ENCODE measurements around the gene IL19. TPM values are rescaled to one million over a fixed set of nuclear protein-coding genes. Genes with fewer than 3 reads are reported as not detected.
A peak's percentile ranks its signal among the peaks of the same experiment; 100 is the strongest.

Gene IL19
- total RNA-seq, 1 donor from 2014 or later = not detected

- no peak for DNase-seq
Measured at GRCh38 chr1:206800891-206801290, 30.3 kb downstream of the IL19 start.

- no peak for DNase-seq
Measured at GRCh38 chr1:206801467-206801866, 30.9 kb downstream of the IL19 start.

- no peak for DNase-seq
Measured at GRCh38 chr1:206802401-206802800, 31.8 kb downstream of the IL19 start.

GRCh38 chr1:206803221-206803730 lies 32.7 kb downstream of the IL19 start:
- no peak for DNase-seq

GRCh38 chr1:206804156-206804737 lies 33.7 kb downstream of the IL19 start:
- DNase-seq = no peak

GRCh38 chr1:206805357-206805756 lies 34.8 kb downstream of the IL19 start:
- DNase-seq = no peak

GRCh38 chr1:206808615-206809014 lies 38.0 kb downstream of the IL19 start:
- no peak for DNase-seq

GRCh38 chr1:206809504-206810084 lies 39.0 kb downstream of the IL19 start:
- no peak for DNase-seq

GRCh38 chr1:206812471-206812870 lies 41.9 kb downstream of the IL19 start:
- DNase-seq = no peak

- peak; percentile 73 for DNase-seq
Measured at GRCh38 chr1:206814716-206815341, 44.3 kb downstream of the IL19 start.

- DNase-seq = peak; percentile 64
Measured at GRCh38 chr1:206816390-206817287, 46.1 kb downstream of the IL19 start.

- no peak for DNase-seq
Measured at GRCh38 chr1:206821493-206821892, 50.9 kb downstream of the IL19 start.

- peak; percentile 51 for DNase-seq
Measured at GRCh38 chr1:206823727-206824126, 53.2 kb downstream of the IL19 start.

- no peak for DNase-seq
Measured at GRCh38 chr1:206824331-206824730, 53.8 kb downstream of the IL19 start.

- no peak for DNase-seq
Measured at GRCh38 chr1:206826394-206826793, 55.8 kb downstream of the IL19 start.

- DNase-seq = no peak
Measured at GRCh38 chr1:206828061-206828460, 57.5 kb downstream of the IL19 start.

GRCh38 chr1:206828765-206829164 lies 58.2 kb downstream of the IL19 start:
- DNase-seq = no peak

- no peak for DNase-seq
Measured at GRCh38 chr1:206829282-206829681, 58.7 kb downstream of the IL19 start.

GRCh38 chr1:206829875-206830274 lies 59.3 kb downstream of the IL19 start:
- DNase-seq = no peak

- DNase-seq = no peak
Measured at GRCh38 chr1:206831650-206832049, 61.1 kb downstream of the IL19 start.

GRCh38 chr1:206832352-206832880 lies 61.8 kb downstream of the IL19 start:
- DNase-seq = no peak

- DNase-seq = no peak
Measured at GRCh38 chr1:206833106-206833680, 62.6 kb downstream of the IL19 start.
